ENCODE measurements around the gene MYOG. TPM values are rescaled to one million over a fixed set of nuclear protein-coding genes. Genes with fewer than 3 reads are reported as not detected.

Gene MYOG
- total RNA-seq, 2 donors from 2014 or later = 4.4 TPM; not detected in 1

- 65% methylated on average over 7 of the region's 7 CpGs for WGBS
- intact Hi-C loops (cut with DNase I) = no loop called here
- no peaks in the 10 kb centered on the region for H3K9me3 ChIP-seq
- H3K27ac ChIP-seq = peak overlapping the region in 1 of 2 donors; percentile 15
- no peak for DNase-seq (ENCODE audit: low spot score)
- H3K27me3 ChIP-seq (replicated peaks; ENCODE audit: insufficient read depth) = no peaks in the 10 kb centered on the region
- H3K36me3 ChIP-seq = no peaks in the 10 kb centered on the region
- H3K4me1 ChIP-seq (replicated peaks) = no peaks in the 10 kb centered on the region
- no peak overlapping the region for H3K4me3 ChIP-seq
- TF ChIP-seq POLR2A (IDR thresholded peaks at IDR 0.05) (no peak), POLR2AphosphoS5 (IDR thresholded peaks at IDR 0.05) (no peak), CTCF (IDR thresholded peaks at IDR 0.05) (no peak)
Observed at GRCh38 chr1:203099805-203100515, 14.1 kb upstream of the MYOG start.

DNA sequence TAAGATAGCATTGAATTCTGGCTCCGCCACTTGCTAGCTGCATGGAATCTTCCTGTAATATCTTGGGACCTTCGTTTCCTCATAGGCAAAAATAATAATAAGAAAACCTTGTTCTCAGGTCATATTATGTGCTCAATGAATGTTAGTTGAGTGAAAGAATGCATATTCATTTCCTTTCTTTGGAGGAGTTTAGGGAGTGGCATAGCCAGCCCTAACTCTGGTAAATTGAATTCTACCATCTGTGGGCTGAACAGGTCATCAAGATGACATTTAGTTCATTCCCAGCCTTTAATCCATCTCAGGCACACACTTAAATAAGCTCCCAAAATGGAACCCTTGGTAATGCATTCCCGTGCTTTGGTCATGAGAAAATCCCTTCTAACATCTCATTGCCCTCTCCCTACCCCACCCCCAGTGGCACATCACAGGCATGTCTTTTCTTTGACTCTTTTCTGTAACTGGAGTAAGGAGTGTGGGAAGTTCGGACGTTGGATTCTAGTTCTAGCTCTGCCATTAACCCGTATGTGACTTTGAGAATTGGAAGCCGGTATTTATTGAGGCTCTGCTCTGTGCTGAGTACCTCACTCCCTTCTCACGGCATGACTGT, 13.2 kb upstream of the MYOG start:
- Histone ChIP-seq H3K27me3 (replicated peaks; ENCODE audit: insufficient read depth) (no peaks in the 10 kb centered on the region), H3K36me3 (no peaks in the 10 kb centered on the region), H3K27ac (no peak overlapping the region), H3K4me1 (replicated peaks) (no peaks in the 10 kb centered on the region), H3K4me3 (no peak overlapping the region), H3K9me3 (no peaks in the 10 kb centered on the region)
- intact Hi-C loops (cut with DNase I) = no loop called here
- no peak for DNase-seq (ENCODE audit: low spot score)
- WGBS = 81% methylated on average over 8 of the region's 8 CpGs
- no peak for TF ChIP-seq POLR2A (IDR thresholded peaks at IDR 0.05)
- TF ChIP-seq POLR2AphosphoS5 (IDR thresholded peaks at IDR 0.05) = no peak
- no peak for TF ChIP-seq CTCF (IDR thresholded peaks at IDR 0.05)

GRCh38 chr1:203098445-203098844, 12.6 kb upstream of the MYOG start:
- DNase-seq (ENCODE audit: low spot score) = no peak
- no peak overlapping the region for H3K27ac ChIP-seq
- H3K36me3 ChIP-seq = no peaks in the 10 kb centered on the region
- H3K4me1 ChIP-seq (replicated peaks) = no peaks in the 10 kb centered on the region
- H3K27me3 ChIP-seq (replicated peaks; ENCODE audit: insufficient read depth) = no peaks in the 10 kb centered on the region
- intact Hi-C loops (cut with DNase I) = no loop called here
- WGBS = 85% methylated on average over 1 of the region's 1 CpG
- TF ChIP-seq CTCF (IDR thresholded peaks at IDR 0.05) (no peak), POLR2AphosphoS5 (IDR thresholded peaks at IDR 0.05) (no peak), POLR2A (IDR thresholded peaks at IDR 0.05) (no peak)
- no peak overlapping the region for H3K4me3 ChIP-seq
- H3K9me3 ChIP-seq = no peaks in the 10 kb centered on the region

GRCh38 chr1:203097001-203097400, 11.2 kb upstream of the MYOG start:
- 95% methylated on average over 1 of the region's 1 CpG for WGBS
- intact Hi-C loops (cut with DNase I) = no loop called here

More at GRCh38 chr1:203097001-203097400, 11.2 kb upstream of the MYOG start:
- TF ChIP-seq CTCF (IDR thresholded peaks at IDR 0.05) (no peak), POLR2A (IDR thresholded peaks at IDR 0.05) (no peak), POLR2AphosphoS5 (IDR thresholded peaks at IDR 0.05) (no peak)
- Histone ChIP-seq H3K36me3 (no peaks in the 10 kb centered on the region), H3K4me1 (replicated peaks) (no peaks in the 10 kb centered on the region), H3K9me3 (no peaks in the 10 kb centered on the region), H3K4me3 (no peak overlapping the region), H3K27me3 (replicated peaks; ENCODE audit: insufficient read depth) (no peaks in the 10 kb centered on the region), H3K27ac (no peak overlapping the region)
- no peak for DNase-seq (ENCODE audit: low spot score)

Measured in prostate gland (tissue), 2 donors.